Measurements from ENCODE around the gene ATF6B. TPM values are rescaled to one million over a fixed set of nuclear protein-coding genes. Genes with fewer than 3 reads are reported as not detected.
A peak's percentile ranks its signal among the peaks of the same experiment; 100 is the strongest.
"Not testable (repeated sequence)": the region's sequence is repeated elsewhere in the genome, so short reads cannot be mapped to it uniquely, and the experiment has no call there.

The ATF6B gene
- total RNA-seq, 1 experiment from 2014 or later: 60.0 TPM

DNA sequence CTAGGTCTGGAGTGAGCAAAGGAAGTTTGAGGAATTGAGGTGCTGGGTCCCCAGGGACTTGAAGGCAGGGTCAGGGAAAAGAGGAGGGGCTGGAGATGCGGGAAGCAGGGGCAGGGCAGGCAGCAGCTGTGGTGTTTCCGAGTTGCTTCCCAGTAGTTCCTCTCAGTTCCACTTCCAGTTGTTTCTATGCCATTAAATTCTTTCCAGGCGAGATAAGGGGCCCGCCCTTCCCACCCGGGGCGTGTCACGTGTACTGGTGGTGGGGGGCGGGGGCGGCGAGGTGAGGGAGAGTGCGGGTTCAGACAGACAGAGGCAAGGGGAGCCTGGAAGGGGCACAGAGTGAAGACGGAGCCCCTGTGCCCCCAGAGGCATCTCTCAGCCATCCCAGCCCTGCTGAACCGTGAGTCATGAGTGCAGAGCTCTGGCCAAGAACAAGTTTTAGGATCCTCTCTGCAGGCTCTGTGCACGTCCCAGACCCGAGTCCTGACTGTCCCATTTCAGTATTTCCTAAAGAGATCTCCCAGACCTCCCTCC, 19.9 kb downstream of the ATF6B start:
- DNase-seq (ENCODE audit: low spot score): no peak

GRCh38 chr6:32107406-32107805, 20.6 kb downstream of the ATF6B start:
- DNase-seq (ENCODE audit: low spot score): no peak

- no peak for DNase-seq (ENCODE audit: low spot score)
These were observed 22.6 kb downstream of the ATF6B start for GRCh38 chr6:32105433-32105832.

DNA sequence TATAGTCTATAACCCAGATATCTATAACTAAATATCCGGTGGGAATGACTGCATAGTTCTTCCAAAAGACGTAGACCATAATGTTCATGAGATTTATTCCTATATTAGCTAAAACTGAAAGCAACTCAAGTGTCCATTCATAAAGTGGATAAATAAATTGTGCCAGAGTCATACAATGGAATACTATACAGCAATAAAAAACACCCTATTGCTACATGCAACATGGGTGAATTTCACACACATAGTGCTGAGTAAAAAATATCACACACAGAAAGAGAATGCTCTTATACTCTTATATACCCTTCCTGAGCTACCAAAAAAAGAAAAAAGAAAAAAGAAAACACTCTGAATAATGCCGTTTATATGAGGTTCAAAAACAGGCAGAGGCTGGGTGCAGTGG, 25.8 kb downstream of the ATF6B start:
- no peak for DNase-seq (ENCODE audit: low spot score)

DNA sequence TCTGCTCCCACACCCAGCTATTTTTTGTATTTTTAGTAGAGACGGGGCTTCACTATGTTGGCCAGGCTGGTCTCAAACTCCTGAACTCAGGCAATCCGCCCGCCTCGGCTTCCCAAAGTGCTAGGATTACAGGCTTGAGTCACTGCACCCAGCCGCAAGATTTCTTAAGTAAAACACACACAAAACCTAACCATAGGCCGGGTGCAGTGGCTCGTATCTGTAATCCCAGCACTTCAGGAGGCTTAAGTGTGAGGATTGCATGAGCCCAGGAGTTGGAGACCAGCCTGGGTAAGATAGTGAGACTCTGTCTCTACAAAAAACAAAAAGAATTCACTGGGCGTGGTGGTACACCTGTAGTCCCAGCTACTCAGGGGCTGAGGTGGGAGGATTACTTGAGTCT, 27.8 kb downstream of the ATF6B start:
- DNase-seq (ENCODE audit: low spot score): not testable (repeated sequence)

DNA sequence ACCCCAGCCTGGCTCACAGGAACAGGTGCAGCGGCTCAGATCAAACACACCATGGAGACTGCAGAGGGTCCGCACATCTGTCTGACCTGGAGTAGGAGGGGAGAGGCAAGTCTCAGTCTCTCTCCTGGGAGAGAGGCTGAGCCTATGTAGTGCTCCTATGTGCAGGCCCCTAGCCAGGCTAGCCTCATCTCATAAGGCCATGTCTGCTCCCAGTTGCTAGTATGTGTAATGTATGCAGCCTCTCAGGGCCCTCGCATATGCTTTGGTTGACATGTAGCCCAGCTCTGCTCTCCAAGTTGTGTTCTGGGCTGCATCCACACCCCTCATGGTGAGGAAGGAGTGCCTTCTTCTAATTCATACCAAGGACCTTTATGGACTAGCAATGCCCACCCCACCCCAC, 30.7 kb downstream of the ATF6B start:
- no peak for DNase-seq (ENCODE audit: low spot score)

DNA sequence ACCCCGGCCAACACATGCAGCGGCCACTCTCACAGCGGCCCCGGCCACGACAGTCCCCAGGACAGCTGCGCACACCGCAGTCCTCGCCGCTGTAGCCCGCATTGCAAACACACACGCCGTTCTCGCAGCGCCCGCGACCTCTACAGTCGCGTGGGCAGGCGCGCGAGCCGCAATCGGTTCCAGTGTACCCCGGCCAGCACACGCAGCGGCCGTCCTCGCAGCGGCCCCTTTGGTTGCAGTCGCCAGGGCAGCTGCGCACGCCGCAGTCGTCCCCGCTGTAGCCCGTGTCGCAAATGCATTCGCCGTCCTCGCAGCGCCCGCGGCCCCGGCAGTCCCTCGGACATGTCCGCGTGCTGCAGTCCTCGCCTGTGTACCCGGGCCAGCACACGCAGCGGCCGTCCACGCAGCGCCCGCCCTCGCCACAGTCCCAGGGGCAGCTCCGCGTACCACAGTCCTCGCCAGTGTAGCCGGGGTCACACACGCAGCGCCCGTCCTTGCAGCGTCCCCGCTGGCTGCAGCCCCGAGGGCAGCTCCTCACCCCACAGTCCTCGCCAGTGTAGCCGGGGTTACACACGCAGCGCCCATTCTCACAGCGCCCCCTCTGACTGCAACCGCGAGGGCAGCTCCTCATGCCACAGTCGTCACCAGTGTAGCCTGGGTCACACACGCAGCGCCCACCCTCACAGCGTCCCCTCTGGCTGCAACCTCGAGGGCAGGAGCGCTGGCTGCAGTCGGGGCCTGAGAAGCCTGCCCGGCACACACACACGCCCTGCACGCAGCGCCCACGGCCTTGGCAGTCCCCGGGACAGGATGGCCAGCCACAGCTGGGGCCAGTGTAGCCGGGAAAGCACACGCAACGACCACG, 31.4 kb downstream of the ATF6B start:
- no peak for DNase-seq (ENCODE audit: low spot score)

DNA sequence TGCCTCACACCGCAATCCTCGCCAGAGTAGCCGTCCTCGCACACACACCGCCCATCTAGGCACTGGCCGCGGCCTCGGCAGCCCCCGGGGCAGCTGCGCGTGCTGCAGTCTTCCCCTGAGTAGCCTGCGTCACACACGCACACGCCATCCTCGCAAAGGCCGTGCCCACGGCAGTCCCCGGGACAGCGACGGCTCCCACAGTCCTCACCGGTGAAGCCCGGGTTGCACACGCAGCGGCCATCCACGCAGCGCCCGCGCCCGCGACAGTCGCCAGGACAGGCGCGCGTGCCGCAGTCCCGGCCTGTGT, 32.0 kb downstream of the ATF6B start:
- DNase-seq (ENCODE audit: low spot score): no peak

- DNase-seq (ENCODE audit: low spot score): no peak
These were observed 32.5 kb downstream of the ATF6B start for GRCh38 chr6:32095338-32096086.

GRCh38 chr6:32092760-32093497, 35.1 kb downstream of the ATF6B start:
- no peak for DNase-seq (ENCODE audit: low spot score)

- DNase-seq (ENCODE audit: low spot score): no peak
These were observed 38.8 kb downstream of the ATF6B start for GRCh38 chr6:32089082-32089828.

- DNase-seq (ENCODE audit: low spot score): no peak
These were observed 39.5 kb downstream of the ATF6B start for GRCh38 chr6:32088487-32089049.

GRCh38 chr6:32087574-32088486, 40.2 kb downstream of the ATF6B start:
- DNase-seq (ENCODE audit: low spot score): peak; percentile 74

DNA sequence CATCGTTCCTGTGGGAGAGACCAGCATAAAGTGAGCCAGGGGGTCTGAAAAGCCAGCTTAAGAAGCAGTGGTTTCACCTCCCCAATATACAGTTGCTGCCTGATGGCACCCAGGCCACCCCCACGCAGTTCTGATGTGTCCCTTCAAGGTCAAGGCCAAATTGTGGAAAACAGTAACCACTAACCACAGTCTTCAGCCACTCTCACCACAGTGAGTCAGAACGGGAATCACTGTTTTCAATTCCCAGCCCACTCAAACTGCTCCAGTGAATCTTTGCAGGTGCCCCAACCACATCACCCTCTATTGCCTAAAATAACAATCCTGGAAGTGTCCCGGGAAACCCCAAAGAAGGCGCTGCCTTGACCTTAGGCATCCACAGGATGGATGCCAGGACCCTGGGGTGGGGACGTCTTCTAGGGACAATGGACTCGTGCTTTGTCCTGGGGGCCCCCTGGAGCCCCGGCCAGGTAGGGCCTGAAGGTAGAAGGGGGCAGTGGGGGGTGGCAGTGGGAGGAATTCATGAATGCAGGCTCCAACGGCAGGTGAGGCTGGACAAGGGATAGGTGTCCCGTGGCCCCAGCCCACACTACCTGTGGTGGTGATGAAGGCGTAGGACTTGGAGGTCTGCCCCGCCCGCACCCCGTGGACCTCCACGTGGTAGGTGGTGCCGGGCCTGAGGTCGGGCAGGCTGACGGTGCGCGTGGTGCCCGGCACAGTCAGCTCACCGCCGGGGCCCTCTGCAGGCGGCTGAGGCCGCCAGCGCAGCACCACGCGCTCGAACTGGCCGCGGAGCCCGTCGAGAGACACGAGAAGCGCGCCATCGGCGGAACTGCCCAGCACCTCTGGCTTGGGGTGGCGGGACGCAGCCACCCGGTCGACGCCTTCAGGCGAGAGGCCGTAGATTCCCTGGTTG, 41.1 kb downstream of the ATF6B start:
- DNase-seq (ENCODE audit: low spot score): no peak

- no peak for DNase-seq (ENCODE audit: low spot score)
These were observed 42.1 kb downstream of the ATF6B start for GRCh38 chr6:32085759-32086459.

DNA sequence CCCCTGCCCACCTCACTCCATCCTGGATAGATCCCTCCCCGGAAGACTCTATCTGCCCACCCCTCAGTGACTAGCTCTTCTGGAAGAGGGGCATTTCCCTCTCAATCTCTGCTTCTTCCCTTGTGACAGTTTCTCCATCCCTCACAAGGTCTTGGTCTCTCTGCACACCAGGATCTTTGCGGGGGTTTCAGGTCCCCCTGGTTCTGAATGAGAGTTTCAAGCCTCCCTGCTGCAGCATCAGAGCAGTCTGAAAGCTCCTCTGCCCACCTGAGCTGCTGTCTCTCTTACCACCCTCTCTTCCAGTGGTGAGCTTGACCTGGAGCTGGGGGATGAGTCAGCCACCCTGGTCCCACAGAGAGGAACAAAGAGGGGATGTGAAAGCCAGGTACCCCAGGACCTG, 43.3 kb downstream of the ATF6B start:
- DNase-seq (ENCODE audit: low spot score): no peak

GRCh38 chr6:32083812-32084768, 44.0 kb downstream of the ATF6B start:
- DNase-seq (ENCODE audit: low spot score): no peak
